ENCODE data around the gene RPH3AL. TPM values are rescaled to one million over a fixed set of nuclear protein-coding genes. Genes with fewer than 3 reads are reported as not detected.

The RPH3AL gene
- total RNA-seq, 1 experiment from 2014 or later, result 26.0 TPM

GRCh38 chr17:327296-327695 is 25.3 kb downstream of the RPH3AL start:
- H3K27me3 ChIP-seq (ENCODE audit: insufficient read depth, low read depth), result no peaks in the 10 kb centered on the region
- H3K4me1 ChIP-seq (replicated peaks; ENCODE audit: insufficient read depth), result no peaks in the 10 kb centered on the region
- ChIA-PET POLR2A (ENCODE audit: unreplicated experiment) (no interaction called here), CTCF (no interaction called here)
- H3K79me2 ChIP-seq (ENCODE audit: low read depth), result no peaks in the 10 kb centered on the region
- TF ChIP-seq EZH2 (IDR thresholded peaks at IDR 0.05; ENCODE audit: low read depth) (no peak), CTCF (conservative IDR thresholded peaks at IDR 0.05) (no peak)
- no peaks in the 10 kb centered on the region for H3K36me3 ChIP-seq (ENCODE audit: low read depth)
- intact Hi-C loops (cut with micrococcal nuclease; ENCODE audit: unreplicated experiment), result no loop called here
- no peaks in the 10 kb centered on the region for H3K9me3 ChIP-seq (ENCODE audit: insufficient read depth, low read depth)
- no peak overlapping the region for H3K27ac ChIP-seq
- no TSS peak for BruUV-seq (replicated peaks)
- H2AFZ ChIP-seq, result no peak overlapping the region
- H3K4me3 ChIP-seq, result no peak overlapping the region
- no peak overlapping the region for H3K4me2 ChIP-seq
- H3F3A ChIP-seq (ENCODE audit: insufficient read depth, low read depth), result no peaks in the 10 kb centered on the region
- H4K20me1 ChIP-seq (ENCODE audit: insufficient read depth), result no peaks in the 10 kb centered on the region
- DNase-seq, result no peak
- H3K9me2 ChIP-seq (ENCODE audit: insufficient read depth), result no peaks in the 10 kb centered on the region

- no TSS peak for BruUV-seq (replicated peaks)
- no peaks in the 10 kb centered on the region for H3K9me3 ChIP-seq (ENCODE audit: insufficient read depth, low read depth)
- no peaks in the 10 kb centered on the region for H3K9me2 ChIP-seq (ENCODE audit: insufficient read depth)
- ChIA-PET POLR2A (ENCODE audit: unreplicated experiment) (no interaction called here), CTCF (no interaction called here)
- intact Hi-C loops (cut with micrococcal nuclease; ENCODE audit: unreplicated experiment), result no loop called here
- H3K27me3 ChIP-seq (ENCODE audit: insufficient read depth, low read depth), result no peaks in the 10 kb centered on the region
- H3K4me1 ChIP-seq (replicated peaks; ENCODE audit: insufficient read depth), result no peaks in the 10 kb centered on the region
- DNase-seq, result no peak
- no peaks in the 10 kb centered on the region for H3F3A ChIP-seq (ENCODE audit: insufficient read depth, low read depth)
- no peak overlapping the region for H3K4me3 ChIP-seq
- H3K79me2 ChIP-seq (ENCODE audit: low read depth), result no peaks in the 10 kb centered on the region
- no peak overlapping the region for H3K4me2 ChIP-seq
- no peak overlapping the region for H2AFZ ChIP-seq
- H4K20me1 ChIP-seq (ENCODE audit: insufficient read depth), result no peaks in the 10 kb centered on the region
- no peaks in the 10 kb centered on the region for H3K36me3 ChIP-seq (ENCODE audit: low read depth)
- TF ChIP-seq EZH2 (IDR thresholded peaks at IDR 0.05; ENCODE audit: low read depth), result no peak
- no peak for TF ChIP-seq CTCF (conservative IDR thresholded peaks at IDR 0.05)
- H3K27ac ChIP-seq, result no peak overlapping the region
Observed at GRCh38 chr17:326010-326621, 26.5 kb downstream of the RPH3AL start.

GRCh38 chr17:325270-326009 is 27.2 kb downstream of the RPH3AL start:
- no peaks in the 10 kb centered on the region for H3K4me1 ChIP-seq (replicated peaks; ENCODE audit: insufficient read depth)
- no peaks in the 10 kb centered on the region for H3K9me3 ChIP-seq (ENCODE audit: insufficient read depth, low read depth)
- ChIA-PET CTCF (no interaction called here), POLR2A (ENCODE audit: unreplicated experiment) (no interaction called here)
- BruUV-seq (replicated peaks), result no TSS peak
- H3K27ac ChIP-seq, result no peak overlapping the region
- H2AFZ ChIP-seq, result no peak overlapping the region
- intact Hi-C loops (cut with micrococcal nuclease; ENCODE audit: unreplicated experiment), result no loop called here
- H3K4me2 ChIP-seq, result no peak overlapping the region
- H3K79me2 ChIP-seq (ENCODE audit: low read depth), result no peaks in the 10 kb centered on the region
- H3K27me3 ChIP-seq (ENCODE audit: insufficient read depth, low read depth), result no peaks in the 10 kb centered on the region
- no peaks in the 10 kb centered on the region for H3F3A ChIP-seq (ENCODE audit: insufficient read depth, low read depth)
- no peaks in the 10 kb centered on the region for H3K9me2 ChIP-seq (ENCODE audit: insufficient read depth)
- no peak for DNase-seq
- H3K36me3 ChIP-seq (ENCODE audit: low read depth), result no peaks in the 10 kb centered on the region
- H3K4me3 ChIP-seq, result no peak overlapping the region
- no peaks in the 10 kb centered on the region for H4K20me1 ChIP-seq (ENCODE audit: insufficient read depth)
- TF ChIP-seq CTCF (conservative IDR thresholded peaks at IDR 0.05) (no peak), EZH2 (IDR thresholded peaks at IDR 0.05; ENCODE audit: low read depth) (no peak)
